Natural killer cell (primary cell): ENCODE results near the gene PSME4. TPM values are rescaled to one million over a fixed set of nuclear protein-coding genes. Genes with fewer than 3 reads are reported as not detected.

Experiments
- ATAC-seq, 3 donors: fragments of 150-1000 bp in 2 of 3; fragments of 200-7000 bp in 1 of 3; cut with Tn5 transposase; 1 replicate in 1 of 3; 2 replicates in 2 of 3; pipeline ENCODE4 v1.10.0; 2021; ENCODE audit warnings: mild to moderate bottlenecking in 2 of 3, moderate library complexity in 2 of 3
- DNase-seq, 2 donors: peaks; one replicate each; pipeline versions ENCODE4 v3.0.0 to v3.0.0-alpha.2; 2013 to 2021; ENCODE audit warnings: mixed read lengths in 1 of 2
- H3K27ac ChIP-seq: one replicate; pipeline ENCODE4 v1.5.1; 2013; ENCODE audit warnings: mild to moderate bottlenecking, low read length
- H3K27me3 ChIP-seq: one replicate; pipeline ENCODE4 v1.6.1; 2013; ENCODE audit warnings: low read length; ENCODE audit not compliant: control insufficient read depth, insufficient read depth
- H3K36me3 ChIP-seq: one replicate; pipeline ENCODE4 v1.6.1; 2013; ENCODE audit warnings: low read length; ENCODE audit not compliant: control insufficient read depth, insufficient read depth
- H3K4me1 ChIP-seq: one replicate; pipeline ENCODE4 v1.6.1; 2013; ENCODE audit warnings: low read length; ENCODE audit not compliant: control insufficient read depth, insufficient read depth
- H3K4me3 ChIP-seq: one replicate; pipeline ENCODE4 v1.5.1; 2013; ENCODE audit warnings: low read length
- H3K9me3 ChIP-seq: one replicate; pipeline ENCODE4 v1.6.1; 2013; ENCODE audit warnings: low read length; ENCODE audit not compliant: control insufficient read depth, insufficient read depth
- H3K27ac Mint-ChIP-seq, 2 donors: one replicate each; pipeline ENCODE4 v1.8.0; 2022; ENCODE audit warnings: mild to moderate bottlenecking in 2 of 2, mixed read lengths in 2 of 2, moderate library complexity in 1 of 2
- H3K27me3 Mint-ChIP-seq, 2 donors: one replicate each; pipeline ENCODE4 v1.8.0; 2022; ENCODE audit warnings: low read depth in 2 of 2, mixed read lengths in 2 of 2
- H3K36me3 Mint-ChIP-seq: one replicate; pipeline ENCODE4 v1.8.0; 2022; ENCODE audit warnings: mixed read lengths
- H3K4me1 Mint-ChIP-seq, 2 donors: one replicate each; pipeline ENCODE4 v1.8.0; 2022; ENCODE audit warnings: mixed read lengths in 2 of 2
- H3K4me3 Mint-ChIP-seq: one replicate; pipeline ENCODE4 v1.8.0; 2022; ENCODE audit warnings: mild to moderate bottlenecking, moderate library complexity, mixed read lengths
- H3K9me3 Mint-ChIP-seq, 2 donors: one replicate each; pipeline ENCODE4 v1.8.0; 2022; ENCODE audit warnings: mixed read lengths in 2 of 2
- WGBS: methylation state at CpG from one replicate; pipeline ENCODE4 v1.1.7; 2013; ENCODE audit warnings: missing lambda C conversion rate; ENCODE audit not compliant: insufficient coverage; 5-methylcytosine and 5-hydroxymethylcytosine counted together
- intact Hi-C: fragments of 100-400 bp; cut with micrococcal nuclease; formaldehyde crosslinking; loops from one replicate; pipeline ENCODE4 v1.14.2; 2022
- total RNA-seq, 4 donors: library from RNA; stranded (reverse); fragments of 120-200 nt in 1 of 4; gene quantifications; one replicate each; pipeline versions ENCODE4 v1.2.3 to v1.2.4, GENCODE V29; 2013 to 2022
- TF ChIP-seq, protein P1 (sequence below): fragments of 200-600 bp; IDR thresholded peaks from one replicate; pipeline ENCODE4 v1.8.0; 2022; ENCODE audit warnings: antibody characterized with exemption

The PSME4 gene
- total RNA-seq, 3 donors from 2014 or later (not counting 1 experiment from before 2014, with no cell fraction given), result 140 to 149 (median 141) TPM

DNA sequence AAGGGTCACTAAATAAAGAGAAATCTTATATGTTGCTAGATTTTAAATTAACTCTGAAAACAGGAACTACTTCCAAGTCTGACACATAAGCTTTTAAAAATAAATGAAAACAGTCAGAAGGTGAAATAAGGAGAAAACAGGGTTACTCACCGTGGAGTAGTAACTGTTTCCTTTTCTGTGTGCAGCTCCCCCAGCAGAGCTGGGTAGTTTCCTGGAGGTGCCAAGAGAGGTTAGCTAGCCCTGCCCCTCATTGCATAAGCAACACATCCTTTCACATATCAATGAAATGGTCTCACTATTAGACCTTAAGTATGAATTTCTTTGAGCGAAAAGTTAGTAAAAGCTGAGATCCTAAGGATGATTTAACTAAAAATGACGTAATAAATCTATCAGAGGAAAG, 57.1 kb downstream of the PSME4 start:
- H3K27ac Mint-ChIP-seq, result peak overlapping the region; percentile 83 to 85
- intact Hi-C loops, result no loop called here
- H3K4me1 Mint-ChIP-seq, result peaks cover 16% of the 10 kb centered on the region in 2 donors
- peaks cover 40% of the 10 kb centered on the region for H3K36me3 ChIP-seq
- H3K4me3 Mint-ChIP-seq, result no peak overlapping the region
- 50% methylated on average over 2 of the region's 3 CpGs for WGBS
- no peaks in the 10 kb centered on the region for H3K27me3 ChIP-seq
- H3K4me1 ChIP-seq, result peaks cover 2% of the 10 kb centered on the region
- no peak overlapping the region for H3K27ac ChIP-seq
- peaks cover 3% of the 10 kb centered on the region for H3K36me3 Mint-ChIP-seq
- TF ChIP-seq, protein P1, sequence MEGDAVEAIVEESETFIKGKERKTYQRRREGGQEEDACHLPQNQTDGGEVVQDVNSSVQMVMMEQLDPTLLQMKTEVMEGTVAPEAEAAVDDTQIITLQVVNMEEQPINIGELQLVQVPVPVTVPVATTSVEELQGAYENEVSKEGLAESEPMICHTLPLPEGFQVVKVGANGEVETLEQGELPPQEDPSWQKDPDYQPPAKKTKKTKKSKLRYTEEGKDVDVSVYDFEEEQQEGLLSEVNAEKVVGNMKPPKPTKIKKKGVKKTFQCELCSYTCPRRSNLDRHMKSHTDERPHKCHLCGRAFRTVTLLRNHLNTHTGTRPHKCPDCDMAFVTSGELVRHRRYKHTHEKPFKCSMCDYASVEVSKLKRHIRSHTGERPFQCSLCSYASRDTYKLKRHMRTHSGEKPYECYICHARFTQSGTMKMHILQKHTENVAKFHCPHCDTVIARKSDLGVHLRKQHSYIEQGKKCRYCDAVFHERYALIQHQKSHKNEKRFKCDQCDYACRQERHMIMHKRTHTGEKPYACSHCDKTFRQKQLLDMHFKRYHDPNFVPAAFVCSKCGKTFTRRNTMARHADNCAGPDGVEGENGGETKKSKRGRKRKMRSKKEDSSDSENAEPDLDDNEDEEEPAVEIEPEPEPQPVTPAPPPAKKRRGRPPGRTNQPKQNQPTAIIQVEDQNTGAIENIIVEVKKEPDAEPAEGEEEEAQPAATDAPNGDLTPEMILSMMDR, result no peak
- no peaks in the 10 kb centered on the region for H3K9me3 Mint-ChIP-seq
- ATAC-seq, result peak; percentile 86 to 96 (median 96)
- H3K27me3 Mint-ChIP-seq, result no peaks in the 10 kb centered on the region
- DNase-seq, result peak; percentile 24 to 34
- no peaks in the 10 kb centered on the region for H3K9me3 ChIP-seq
- H3K4me3 ChIP-seq, result no peak overlapping the region

DNA sequence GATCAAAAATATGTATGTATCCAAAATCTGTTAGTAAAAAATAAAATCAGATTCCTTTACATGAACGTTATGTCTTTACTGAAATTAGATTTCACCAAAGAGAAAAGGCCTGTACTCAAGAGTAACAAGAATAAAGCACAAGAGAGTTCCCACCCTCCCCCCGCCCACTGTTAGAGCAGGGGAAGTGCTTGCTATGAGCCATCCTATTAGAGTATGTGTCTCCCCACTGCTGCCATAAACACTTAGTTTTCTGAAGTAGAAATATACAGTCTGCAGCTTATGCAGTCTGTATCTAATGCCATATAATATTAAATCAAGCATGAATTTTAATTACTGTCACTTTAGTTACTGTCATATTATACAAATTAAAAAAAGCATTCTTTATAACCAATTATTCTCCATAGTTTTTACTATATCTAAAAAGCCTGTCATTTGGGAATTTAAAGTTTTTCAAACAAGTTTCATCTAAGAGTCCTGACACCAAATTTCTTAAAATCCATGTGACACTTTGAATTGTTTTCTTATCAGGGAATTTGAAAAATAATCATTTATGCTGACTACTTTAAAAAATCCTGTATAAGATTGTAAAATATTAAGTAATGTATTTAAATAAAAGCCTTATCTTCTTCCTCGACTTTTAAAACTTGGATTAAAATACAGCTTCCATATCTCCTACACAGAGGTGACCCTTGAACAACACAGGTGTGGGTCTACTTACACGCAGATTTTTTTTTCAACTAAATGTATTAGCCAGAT, 59.2 kb downstream of the PSME4 start:
- no peaks in the 10 kb centered on the region for H3K27me3 Mint-ChIP-seq
- H3K4me1 Mint-ChIP-seq, result peaks cover 16% of the 10 kb centered on the region in 2 donors
- no peaks in the 10 kb centered on the region for H3K9me3 ChIP-seq
- H3K27me3 ChIP-seq, result no peaks in the 10 kb centered on the region
- peaks cover 46% of the 10 kb centered on the region for H3K36me3 ChIP-seq
- no peak for ATAC-seq
- H3K4me3 Mint-ChIP-seq, result no peak overlapping the region
- 100% methylated on average over 1 of the region's 4 CpGs for WGBS
- H3K27ac Mint-ChIP-seq, result no peak overlapping the region
- intact Hi-C loops, result no loop called here
- H3K4me1 ChIP-seq, result peaks cover 2% of the 10 kb centered on the region
- no peaks in the 10 kb centered on the region for H3K9me3 Mint-ChIP-seq
- DNase-seq, result no peak
- H3K36me3 Mint-ChIP-seq, result peaks cover 11% of the 10 kb centered on the region
- H3K4me3 ChIP-seq, result no peak overlapping the region
- TF ChIP-seq, protein P1, result no peak
- H3K27ac ChIP-seq, result no peak overlapping the region

DNA sequence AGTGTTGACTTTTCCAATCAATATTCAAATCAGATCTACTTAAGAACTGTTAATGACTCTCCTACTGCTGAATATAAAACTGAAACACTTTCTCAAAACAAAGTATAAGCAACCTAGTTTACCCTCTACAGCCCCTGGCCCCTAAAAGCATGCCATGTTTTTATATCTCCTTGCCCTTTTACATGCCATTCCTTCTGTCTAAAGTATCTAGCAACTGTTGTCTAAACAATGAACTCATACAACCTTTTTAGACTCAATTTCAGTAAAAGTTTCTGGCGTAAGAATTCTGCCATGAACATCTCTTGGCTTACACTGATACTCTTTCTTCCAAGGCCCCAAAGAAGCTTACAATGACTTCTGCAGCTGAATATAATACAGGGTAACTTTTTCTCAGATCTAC, 63.2 kb downstream of the PSME4 start:
- Mint-ChIP-seq H3K4me3 (no peak overlapping the region), H3K27ac (peak overlapping the region; percentile 4 to 55), H3K36me3 (peaks cover 16% of the 10 kb centered on the region), H3K27me3 (no peaks in the 10 kb centered on the region), H3K4me1 (peaks cover under 1 to 3% of the 10 kb centered on the region in 2 donors), H3K9me3 (no peaks in the 10 kb centered on the region)
- Histone ChIP-seq H3K4me1 (no peaks in the 10 kb centered on the region), H3K27me3 (no peaks in the 10 kb centered on the region), H3K36me3 (peaks cover 72% of the 10 kb centered on the region), H3K4me3 (no peak overlapping the region), H3K27ac (no peak overlapping the region), H3K9me3 (no peaks in the 10 kb centered on the region)
- 100% methylated on average over 1 of the region's 1 CpG for WGBS
- TF ChIP-seq, protein P1, result no peak
- ATAC-seq, result no peak
- intact Hi-C loops, result no loop called here
- no peak for DNase-seq

DNA sequence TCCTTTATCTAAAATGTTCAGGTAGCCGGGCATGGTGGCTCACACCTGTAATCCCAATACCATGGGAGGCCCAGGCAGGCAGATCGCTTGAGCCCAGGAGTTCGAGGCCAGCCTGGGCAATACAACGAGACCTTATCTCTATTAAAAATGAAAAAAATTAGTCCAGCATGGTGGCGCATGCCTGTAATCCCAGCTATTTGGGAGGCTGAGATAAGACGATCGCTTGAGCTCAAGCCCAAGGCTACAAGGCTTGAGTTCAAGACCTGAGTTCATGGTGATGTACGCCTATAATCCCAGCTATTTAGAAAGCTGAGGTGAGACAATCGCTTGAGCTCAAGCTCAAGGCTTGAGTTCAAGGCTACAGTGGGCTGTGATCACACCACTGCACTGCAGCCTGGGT, 65.4 kb downstream of the PSME4 start:
- TF ChIP-seq, protein P1, result no peak
- H3K9me3 ChIP-seq, result no peaks in the 10 kb centered on the region
- H3K36me3 ChIP-seq, result peaks cover 90% of the 10 kb centered on the region
- H3K4me1 Mint-ChIP-seq, result no peaks in the 10 kb centered on the region
- H3K36me3 Mint-ChIP-seq, result peaks cover 16% of the 10 kb centered on the region
- DNase-seq (no peak), ATAC-seq (no peak)
- H3K27me3 ChIP-seq, result no peaks in the 10 kb centered on the region
- H3K9me3 Mint-ChIP-seq, result no peaks in the 10 kb centered on the region
- no peak overlapping the region for H3K4me3 ChIP-seq
- H3K4me3 Mint-ChIP-seq, result no peak overlapping the region
- no peak overlapping the region for H3K27ac Mint-ChIP-seq
- no peaks in the 10 kb centered on the region for H3K27me3 Mint-ChIP-seq
- no peaks in the 10 kb centered on the region for H3K4me1 ChIP-seq
- intact Hi-C loops, result no loop called here
- no peak overlapping the region for H3K27ac ChIP-seq
- 100% methylated on average over 9 of the region's 9 CpGs for WGBS
